Measurements from ENCODE around the gene GOSR1. TPM values are rescaled to one million over a fixed set of nuclear protein-coding genes. Genes with fewer than 3 reads are reported as not detected.
"Not testable (repeated sequence)": the region's sequence is repeated elsewhere in the genome, so short reads cannot be mapped to it uniquely, and the experiment has no call there.

Gene GOSR1
- total RNA-seq, 8 experiments from 2014 or later, result 25.7 to 57.7 (median 34.5) TPM

GRCh38 chr17:30570596-30571265, 93.5 kb downstream of the GOSR1 start:
- no peak overlapping the region for H3K4me3 ChIP-seq
- in situ Hi-C loops (cut with MboI; ENCODE audit: low pct_unique_long_range_greater_than_20kb in 2 of 9, low sequenced_read_pairs in 9 of 9, unreplicated experiment in 9 of 9), result no loop called here
- ATAC-seq (replicated peaks in 6 of 8), result no peak
- WGBS, 10 experiments, result 86 to 100% methylated on average over 1 of the region's 9 CpGs; no CpG with 5 or more reads in 8 of the 10 experiments
- peaks cover 0 to 6% of the 10 kb centered on the region in 2 donors for H3K4me1 ChIP-seq (replicated peaks in 1 of 2)
- H3K27ac ChIP-seq, result no peak overlapping the region

GRCh38 chr17:30571404-30571803, 94.2 kb downstream of the GOSR1 start:
- ATAC-seq (replicated peaks in 6 of 8); H3K27ac ChIP-seq; H3K4me1 ChIP-seq (replicated peaks in 1 of 2); H3K4me3 ChIP-seq; in situ Hi-C loops (cut with MboI; ENCODE audit: low pct_unique_long_range_greater_than_20kb in 2 of 9, low sequenced_read_pairs in 9 of 9, unreplicated experiment in 9 of 9): not testable (repeated sequence)
- 100% methylated on average over 1 of the region's 14 CpGs; no CpG with 5 or more reads in 9 of the 10 experiments for WGBS, 10 experiments

DNA sequence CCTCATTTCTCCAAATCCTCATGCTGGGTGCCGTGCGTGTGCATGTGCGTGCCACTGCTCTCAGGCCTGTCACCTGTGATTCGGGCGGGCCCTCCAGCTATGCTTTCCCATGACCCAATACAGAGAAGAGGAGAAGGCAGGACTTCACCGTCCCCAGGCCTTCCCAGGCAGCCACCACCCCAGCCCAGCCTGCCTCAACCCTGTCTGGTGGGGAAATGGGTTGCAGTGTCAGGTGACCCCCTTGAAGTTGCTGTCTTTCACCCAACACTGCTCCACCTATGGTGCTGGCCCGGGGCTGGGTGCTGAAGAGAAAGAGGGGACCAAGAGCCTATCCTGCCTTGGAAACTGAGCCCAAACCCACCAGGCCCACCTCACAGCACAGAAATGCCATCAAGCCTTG, 94.7 kb downstream of the GOSR1 start:
- H3K4me1 ChIP-seq (replicated peaks in 1 of 2), result no peaks in the 10 kb centered on the region
- WGBS, 10 experiments, result 100% methylated on average over 1 of the region's 7 CpGs; no CpG with 5 or more reads in 9 of the 10 experiments
- ATAC-seq (replicated peaks in 6 of 8), result no peak
- in situ Hi-C loops (cut with MboI; ENCODE audit: low pct_unique_long_range_greater_than_20kb in 2 of 9, low sequenced_read_pairs in 9 of 9, unreplicated experiment in 9 of 9), result no loop called here
- H3K4me3 ChIP-seq, result no peak overlapping the region
- H3K27ac ChIP-seq, result no peak overlapping the region

DNA sequence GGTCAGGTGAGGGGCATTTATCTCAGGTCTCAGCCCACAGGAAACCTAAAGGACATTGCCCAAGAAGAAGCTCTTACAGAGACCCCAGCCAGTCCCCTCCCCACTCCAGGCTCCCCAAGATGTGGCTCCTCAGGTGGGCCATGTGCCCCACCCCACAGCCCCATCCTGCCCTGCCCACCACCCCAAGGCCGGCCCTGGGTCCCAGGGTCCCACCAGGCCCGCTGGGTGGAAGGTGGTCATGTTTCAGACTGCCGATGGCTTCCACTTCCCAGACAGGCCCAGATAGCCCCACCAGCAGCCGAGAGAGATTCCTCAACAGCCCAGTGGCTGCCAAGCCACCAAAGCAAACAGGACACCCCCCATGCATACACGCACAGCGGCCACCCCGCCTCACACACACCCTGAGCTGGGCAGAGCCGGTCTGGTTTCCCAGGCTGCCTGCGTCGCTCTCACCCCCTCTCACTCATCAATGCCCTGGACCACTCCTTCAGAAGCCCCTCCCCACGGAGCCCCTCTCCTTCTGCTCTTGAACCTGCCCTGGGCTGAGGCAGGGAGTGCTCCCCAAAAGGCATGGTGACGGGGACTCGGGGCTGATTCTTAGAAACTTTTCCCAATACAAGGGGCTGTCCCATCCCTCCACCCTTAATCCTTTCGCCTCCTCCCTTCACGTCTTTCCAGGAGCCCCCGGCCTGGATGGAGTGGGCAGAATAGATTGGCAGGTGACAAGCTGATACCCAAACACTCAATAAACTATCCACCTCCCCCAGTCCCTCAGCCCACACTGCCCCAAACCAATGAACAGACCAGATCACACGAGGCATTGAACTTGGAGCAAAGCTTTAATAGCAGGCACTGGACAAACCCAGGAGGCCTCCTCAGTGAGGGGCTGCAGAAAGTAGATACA, 95.7 kb downstream of the GOSR1 start:
- peak in 1 of 8 experiments; percentile 55 for ATAC-seq (replicated peaks in 6 of 8)
- in situ Hi-C loops (cut with MboI; ENCODE audit: low pct_unique_long_range_greater_than_20kb in 2 of 9, low sequenced_read_pairs in 9 of 9, unreplicated experiment in 9 of 9); H3K4me3 ChIP-seq; H3K4me1 ChIP-seq (replicated peaks in 1 of 2); H3K27ac ChIP-seq: not testable (repeated sequence)
- 20 to 90% (median 40%) methylated on average over 1 to 2 of the region's 17 CpGs; no CpG with 5 or more reads in 7 of the 10 experiments for WGBS, 10 experiments

- no peak for ATAC-seq (replicated peaks in 6 of 8)
- no peak overlapping the region for H3K27ac ChIP-seq
- no peak overlapping the region for H3K4me3 ChIP-seq
- no CpG with 5 or more reads among the region's 8 CpGs for WGBS, 10 experiments
- in situ Hi-C loops (cut with MboI; ENCODE audit: low pct_unique_long_range_greater_than_20kb in 2 of 9, low sequenced_read_pairs in 9 of 9, unreplicated experiment in 9 of 9), result no loop called here
- no peaks in the 10 kb centered on the region for H3K4me1 ChIP-seq (replicated peaks in 1 of 2)
Observed at GRCh38 chr17:30573603-30574175, 96.5 kb downstream of the GOSR1 start.

DNA sequence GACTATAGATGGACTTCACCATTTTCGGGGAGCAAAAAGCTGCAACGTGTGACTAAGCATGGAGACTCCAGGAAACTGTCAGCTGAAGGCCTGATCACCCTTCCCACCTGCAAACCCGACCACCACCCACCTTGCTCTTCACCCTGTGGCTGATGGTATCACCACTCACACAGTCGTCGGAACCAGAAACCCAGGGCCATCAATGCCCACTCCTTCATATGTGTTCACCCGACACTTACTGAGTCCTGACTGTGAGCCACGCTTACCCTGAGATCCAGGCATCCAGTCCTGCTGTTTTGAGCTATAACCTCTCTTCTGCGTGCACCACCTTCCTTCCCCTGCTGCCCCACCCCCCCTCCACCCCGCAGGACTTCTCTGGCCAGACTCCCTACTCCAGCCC, 97.1 kb downstream of the GOSR1 start:
- H3K4me3 ChIP-seq; in situ Hi-C loops (cut with MboI; ENCODE audit: low pct_unique_long_range_greater_than_20kb in 2 of 9, low sequenced_read_pairs in 9 of 9, unreplicated experiment in 9 of 9); ATAC-seq (replicated peaks in 6 of 8); H3K4me1 ChIP-seq (replicated peaks in 1 of 2); H3K27ac ChIP-seq: not testable (repeated sequence)
- WGBS, 10 experiments, result no CpG with 5 or more reads among the region's 9 CpGs

DNA sequence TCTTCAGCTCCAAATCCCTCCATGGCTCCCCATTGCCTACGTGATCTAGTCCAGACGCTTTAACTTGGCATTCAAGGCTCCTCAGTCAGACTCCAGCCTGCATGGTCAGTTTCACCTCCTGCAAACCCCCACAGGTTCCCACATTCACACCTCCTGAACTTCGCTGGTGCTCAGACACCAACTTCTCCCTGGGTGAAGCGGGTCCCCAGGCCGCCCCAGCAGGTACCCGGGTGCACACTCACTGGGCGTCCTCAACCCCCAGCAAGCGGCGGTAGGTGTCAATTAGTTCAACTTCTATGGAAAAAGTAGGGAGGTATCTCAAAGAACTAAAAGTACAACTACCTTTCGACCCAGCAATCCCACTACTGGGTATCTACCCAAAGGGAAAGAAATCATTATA, 97.6 kb downstream of the GOSR1 start:
- ATAC-seq (replicated peaks in 6 of 8); H3K4me1 ChIP-seq (replicated peaks in 1 of 2); H3K27ac ChIP-seq; in situ Hi-C loops (cut with MboI; ENCODE audit: low pct_unique_long_range_greater_than_20kb in 2 of 9, low sequenced_read_pairs in 9 of 9, unreplicated experiment in 9 of 9); H3K4me3 ChIP-seq: not testable (repeated sequence)
- no CpG with 5 or more reads among the region's 10 CpGs for WGBS, 10 experiments

DNA sequence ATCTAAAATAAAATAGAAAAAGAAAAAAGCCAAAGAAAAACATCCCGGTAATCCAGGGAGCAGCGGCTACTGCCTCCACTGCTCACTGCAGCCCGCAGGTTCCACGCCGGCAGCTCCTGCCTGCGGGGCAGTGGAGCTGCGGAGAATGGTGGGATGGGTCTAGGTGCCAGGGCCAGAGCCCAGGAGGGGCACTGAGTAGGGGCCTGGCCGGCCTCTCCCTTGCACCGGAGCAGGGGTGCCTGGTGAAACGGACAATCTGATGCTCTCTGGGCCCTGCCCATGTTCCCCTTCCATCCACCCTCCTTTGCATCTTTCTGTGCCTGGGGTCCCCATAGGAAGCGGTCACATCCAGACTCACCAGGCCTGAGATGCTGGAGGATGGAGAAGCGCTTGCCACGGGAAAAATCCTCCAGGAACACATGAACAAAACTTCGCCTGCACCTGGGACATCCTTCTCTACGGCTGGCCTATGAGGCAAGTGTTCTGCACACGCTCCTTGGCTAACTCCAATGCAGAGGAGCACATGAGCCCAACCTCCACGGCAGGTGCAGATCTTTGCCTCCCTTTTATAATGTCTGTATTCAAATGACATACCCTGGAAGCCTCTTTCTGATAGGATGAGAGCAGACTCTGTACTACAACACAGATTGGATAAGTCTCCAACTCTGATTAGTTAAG, 98.6 kb downstream of the GOSR1 start:
- H3K4me3 ChIP-seq; in situ Hi-C loops (cut with MboI; ENCODE audit: low pct_unique_long_range_greater_than_20kb in 2 of 9, low sequenced_read_pairs in 9 of 9, unreplicated experiment in 9 of 9); H3K4me1 ChIP-seq (replicated peaks in 1 of 2); H3K27ac ChIP-seq; ATAC-seq (replicated peaks in 6 of 8): not testable (repeated sequence)
- WGBS, 10 experiments, result 90 to 100% (median 93%) methylated on average over 1 to 8 of the region's 17 CpGs; no CpG with 5 or more reads in 6 of the 10 experiments

DNA sequence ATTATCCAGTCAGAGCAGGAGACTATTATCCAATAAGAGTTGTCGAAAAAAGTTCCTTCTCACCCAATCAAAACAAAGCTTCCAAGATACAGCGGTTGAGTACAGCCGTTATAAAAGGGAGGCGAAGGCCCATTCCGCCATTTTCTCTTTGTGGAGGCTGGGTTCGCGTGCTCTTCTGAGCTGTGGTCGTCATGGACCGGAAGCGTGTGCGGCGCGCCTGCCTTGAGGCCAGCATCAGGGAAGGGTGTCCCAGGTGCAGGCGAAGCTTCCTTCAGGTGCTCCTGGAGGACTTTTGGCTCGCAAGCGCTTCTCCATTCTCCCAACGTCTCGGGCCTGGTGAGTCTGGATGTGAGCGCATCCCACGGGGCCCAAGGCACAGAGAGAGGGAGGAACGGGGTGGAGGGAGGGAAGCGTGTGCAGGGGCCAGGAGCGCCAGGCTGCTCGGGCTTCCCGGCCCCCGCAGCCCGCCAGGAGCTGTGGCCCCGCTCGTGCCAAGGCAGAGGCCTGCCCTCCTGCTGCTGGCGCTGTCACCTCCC, 99.2 kb downstream of the GOSR1 start:
- H3K27ac ChIP-seq, result no peak overlapping the region
- no peak for ATAC-seq (replicated peaks in 6 of 8)
- H3K4me1 ChIP-seq (replicated peaks in 1 of 2), result no peaks in the 10 kb centered on the region
- 72 to 100% (median 91%) methylated on average over 1 to 9 of the region's 30 CpGs; no CpG with 5 or more reads in 5 of the 10 experiments for WGBS, 10 experiments
- in situ Hi-C loops (cut with MboI; ENCODE audit: low pct_unique_long_range_greater_than_20kb in 2 of 9, low sequenced_read_pairs in 9 of 9, unreplicated experiment in 9 of 9), result no loop called here
- H3K4me3 ChIP-seq, result no peak overlapping the region

Other genes starting within 250 kb of the GOSR1 start
- gene SLC6A4, start 241.7 kb upstream of the GOSR1 start, total RNA-seq, result under 1 TPM; 0.11 to 0.62 (median 0.29) TPM
- gene BLMH, start 185.5 kb upstream of the GOSR1 start, total RNA-seq, result 10 to 100 TPM; 21.9 to 69.2 (median 32.5) TPM
- gene TMIGD1, start 143.4 kb upstream of the GOSR1 start, total RNA-seq, result not detected
- 100 to 1,000 TPM in 1 of 8 experiments, 10 to 100 TPM in 7; 20.6 to 142 (median 37.6) TPM for gene CPD, start 98.5 kb upstream of the GOSR1 start, total RNA-seq